ENCODE results near the gene TBK1.

DNA sequence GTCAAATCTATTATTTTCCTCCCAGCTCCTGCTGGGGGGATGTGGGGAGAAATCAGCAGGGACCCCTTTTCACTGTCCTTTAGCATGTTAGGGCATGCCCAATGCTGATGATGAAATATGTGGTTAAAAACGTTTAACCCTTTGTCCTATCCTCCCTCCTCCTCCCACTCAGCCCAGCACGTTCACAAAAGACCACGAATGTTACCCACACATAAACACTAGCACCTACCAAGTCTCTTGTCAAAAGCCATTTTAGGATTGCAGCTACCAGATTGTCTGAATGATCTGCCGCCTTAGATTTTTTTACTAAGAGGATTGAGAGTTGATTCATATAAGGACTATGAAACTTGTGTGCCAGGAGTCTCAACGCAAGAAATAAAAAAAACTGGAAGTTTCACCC, 70.4 kb downstream of the TBK1 start:
- no peak for TF ChIP-seq TAF1 (IDR thresholded peaks at IDR 0.05; ENCODE audit: borderline replicate concordance, insufficient read depth, low read length)
- TF ChIP-seq, protein P1, sequence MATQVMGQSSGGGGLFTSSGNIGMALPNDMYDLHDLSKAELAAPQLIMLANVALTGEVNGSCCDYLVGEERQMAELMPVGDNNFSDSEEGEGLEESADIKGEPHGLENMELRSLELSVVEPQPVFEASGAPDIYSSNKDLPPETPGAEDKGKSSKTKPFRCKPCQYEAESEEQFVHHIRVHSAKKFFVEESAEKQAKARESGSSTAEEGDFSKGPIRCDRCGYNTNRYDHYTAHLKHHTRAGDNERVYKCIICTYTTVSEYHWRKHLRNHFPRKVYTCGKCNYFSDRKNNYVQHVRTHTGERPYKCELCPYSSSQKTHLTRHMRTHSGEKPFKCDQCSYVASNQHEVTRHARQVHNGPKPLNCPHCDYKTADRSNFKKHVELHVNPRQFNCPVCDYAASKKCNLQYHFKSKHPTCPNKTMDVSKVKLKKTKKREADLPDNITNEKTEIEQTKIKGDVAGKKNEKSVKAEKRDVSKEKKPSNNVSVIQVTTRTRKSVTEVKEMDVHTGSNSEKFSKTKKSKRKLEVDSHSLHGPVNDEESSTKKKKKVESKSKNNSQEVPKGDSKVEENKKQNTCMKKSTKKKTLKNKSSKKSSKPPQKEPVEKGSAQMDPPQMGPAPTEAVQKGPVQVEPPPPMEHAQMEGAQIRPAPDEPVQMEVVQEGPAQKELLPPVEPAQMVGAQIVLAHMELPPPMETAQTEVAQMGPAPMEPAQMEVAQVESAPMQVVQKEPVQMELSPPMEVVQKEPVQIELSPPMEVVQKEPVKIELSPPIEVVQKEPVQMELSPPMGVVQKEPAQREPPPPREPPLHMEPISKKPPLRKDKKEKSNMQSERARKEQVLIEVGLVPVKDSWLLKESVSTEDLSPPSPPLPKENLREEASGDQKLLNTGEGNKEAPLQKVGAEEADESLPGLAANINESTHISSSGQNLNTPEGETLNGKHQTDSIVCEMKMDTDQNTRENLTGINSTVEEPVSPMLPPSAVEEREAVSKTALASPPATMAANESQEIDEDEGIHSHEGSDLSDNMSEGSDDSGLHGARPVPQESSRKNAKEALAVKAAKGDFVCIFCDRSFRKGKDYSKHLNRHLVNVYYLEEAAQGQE (IDR thresholded peaks at IDR 0.05; ENCODE audit: insufficient read depth in 1 of 2, low read depth in 2 of 2, low read length in 2 of 2) = no peak
- no peak for TF ChIP-seq POLR2AphosphoS5 (IDR thresholded peaks at IDR 0.05; ENCODE audit: low read depth, low read length)
- TF ChIP-seq SIN3A (IDR thresholded peaks at IDR 0.05; ENCODE audit: borderline replicate concordance, insufficient read depth, low read length) = no peak
- TF ChIP-seq FOXP2 (optimal IDR thresholded peaks at IDR 0.05; ENCODE audit: borderline replicate concordance, extremely low read depth, extremely low read length, insufficient read depth) = no peak
